Aorta (tissue), 5 donors: ENCODE measurements around the gene PSMB5. TPM values are rescaled to one million over a fixed set of nuclear protein-coding genes. Genes with fewer than 3 reads are reported as not detected.

Experiments used
- ATAC-seq: fragments of 200-7000 bp; cut with Tn5 transposase; one replicate; pipeline ENCODE4 v1.9.1; 2022; ENCODE audit warnings: moderate library complexity; ENCODE audit not compliant: low FRiP score
- DNase-seq, 2 donors: peaks; one replicate each; pipeline ENCODE4 v3.0.0-alpha.2; 2020
- H3K27ac ChIP-seq, 2 donors: one replicate each; pipeline ENCODE4 v1.5.1; 2013; ENCODE audit warnings: low read length in 2 of 2, mild to moderate bottlenecking in 2 of 2, moderate library complexity in 2 of 2, control low read depth in 1 of 2, inconsistent platforms in 1 of 2, low read depth in 1 of 2
- H3K27me3 ChIP-seq, 2 donors: one replicate each; pipeline ENCODE4 v1.6.1; 2013; ENCODE audit warnings: control low read depth in 1 of 2, low read length in 1 of 2, mild to moderate bottlenecking in 1 of 2, moderate library complexity in 1 of 2; ENCODE audit not compliant: insufficient read depth in 2 of 2, control insufficient read depth in 1 of 2
- H3K36me3 ChIP-seq, 2 donors: one replicate each; pipeline ENCODE4 v1.6.1; 2013; ENCODE audit warnings: control low read depth in 1 of 2, low read length in 1 of 2, mild to moderate bottlenecking in 1 of 2; ENCODE audit not compliant: insufficient read depth in 2 of 2, control insufficient read depth in 1 of 2
- H3K4me1 ChIP-seq, 2 donors: one replicate each; pipeline ENCODE4 v1.6.1; 2013; ENCODE audit warnings: low read length in 2 of 2, control low read depth in 1 of 2, mild to moderate bottlenecking in 1 of 2, moderate library complexity in 1 of 2; ENCODE audit not compliant: insufficient read depth in 2 of 2, control insufficient read depth in 1 of 2
- H3K4me3 ChIP-seq, 2 donors: one replicate each; pipeline ENCODE4 v1.5.1; 2013; ENCODE audit warnings: low read length in 2 of 2, control low read depth in 1 of 2, mild to moderate bottlenecking in 1 of 2
- H3K9me3 ChIP-seq: one replicate; pipeline ENCODE4 v1.6.1; 2013; ENCODE audit warnings: mild to moderate bottlenecking, low read length; ENCODE audit not compliant: control insufficient read depth
- WGBS, 2 donors: extraction: QIAGEN DNeasy Blood & Tissue Kit; methylation state at CpG; one replicate each; pipeline ENCODE4 v1.1.7; 2013; 5-methylcytosine and 5-hydroxymethylcytosine counted together
- intact Hi-C, 2 donors: fragments of 100-400 bp; cut with DNase I; formaldehyde crosslinking; loops; one replicate each; pipeline versions ENCODE4 v1.14.2 to v1.15.0; 2022
- polyA plus RNA-seq, 2 donors: library from polyadenylated mRNA; stranded (reverse); fragments of 200-250 nt; gene quantifications; one replicate each; pipeline ENCODE4 v1.2.3, GENCODE V29; 2013
- total RNA-seq, 2 donors: library from RNA; stranded (reverse); fragmentation: NEBNext Ultra II Directional; extraction: Animal tissue kit (Norgen Biotek cat#: 25700); gene quantifications; one replicate each; pipeline ENCODE4 v1.2.1, GENCODE V29; 2021
- donor health status: healthy with polysubstance abuse.
- donor health status: Bipolar disorder and iron deficiency.
- donor health status: DM: no; HTN: no; CAD: no.
- donor health status: DM: no; HTN: no; CAD: no.
- donor health status: DM: yes; HTN: yes; CAD: no.

The PSMB5 gene
- total and polyA plus RNA-seq, 4 donors, result 67.7 to 116 (median 85.8) TPM

DNA sequence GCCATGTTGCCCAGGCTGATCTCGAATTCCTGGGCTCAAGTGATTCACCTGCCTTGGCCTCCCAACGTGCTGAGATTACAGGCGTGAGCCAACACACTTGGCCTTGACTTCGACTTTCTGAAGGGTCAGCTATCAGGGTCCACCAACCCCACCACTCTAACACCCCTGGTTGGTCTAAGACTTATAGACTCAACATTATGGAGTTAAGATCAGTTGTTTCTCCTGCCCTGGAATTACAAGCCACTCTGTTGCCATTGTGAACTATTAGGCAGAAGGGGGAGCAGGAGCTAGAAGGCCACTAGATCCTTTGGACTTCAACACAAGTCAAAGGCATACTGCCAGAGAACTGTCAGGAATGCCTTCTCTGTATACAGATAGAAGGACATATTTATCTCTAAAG, 5.4 kb upstream of the PSMB5 start:
- ATAC-seq, result no peak
- intact Hi-C loops, result no loop called here
- 89 to 93% methylated on average over 4 of the region's 4 CpGs for WGBS, 2 donors
- H3K4me1 ChIP-seq, result no peaks in the 10 kb centered on the region
- no peak overlapping the region for H3K4me3 ChIP-seq
- DNase-seq, result peak in 1 of 2 donors; percentile 27
- H3K27me3 ChIP-seq, result no peaks in the 10 kb centered on the region
- no peaks in the 10 kb centered on the region for H3K36me3 ChIP-seq
- no peaks in the 10 kb centered on the region for H3K9me3 ChIP-seq
- no peak overlapping the region for H3K27ac ChIP-seq

DNA sequence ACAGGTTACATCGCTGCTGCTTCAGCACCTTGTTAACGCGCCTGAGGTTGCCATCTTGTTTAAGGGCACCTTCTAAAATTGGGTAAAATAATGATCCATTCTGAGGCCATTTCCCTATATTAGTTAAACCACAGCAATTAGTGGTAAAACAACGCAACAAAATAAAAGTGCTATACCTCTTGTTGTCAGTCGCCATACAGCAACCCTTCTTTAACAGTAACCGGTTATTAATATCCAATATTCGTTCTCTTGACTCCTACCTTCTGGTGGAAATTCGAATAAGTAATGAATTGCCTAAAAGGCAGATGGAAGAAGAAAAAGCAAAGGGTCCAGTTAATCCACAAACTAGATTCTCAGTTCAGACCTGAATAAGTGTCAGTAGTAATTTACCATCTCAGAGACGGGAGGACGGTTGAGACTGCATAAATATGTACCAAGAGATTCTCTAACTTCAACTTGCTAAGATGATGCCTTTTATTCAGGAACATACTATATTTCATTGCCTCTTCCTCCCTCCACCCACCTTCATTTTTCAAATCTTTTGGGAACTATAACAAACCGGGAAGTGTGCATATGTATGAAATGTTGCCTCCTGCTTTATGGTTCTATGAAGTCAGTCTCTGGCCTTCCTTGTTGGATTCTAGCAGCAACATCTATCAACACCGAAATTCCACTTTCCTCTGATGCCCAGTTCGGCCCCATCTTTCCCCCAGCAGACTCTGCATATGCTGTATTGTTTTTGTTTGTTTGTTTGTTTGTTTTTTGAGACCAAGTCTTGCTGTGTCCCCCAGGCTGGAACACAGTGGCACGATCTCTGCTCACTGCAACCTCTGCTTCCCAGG, 824 bp upstream of the PSMB5 start:
- ATAC-seq, result no peak
- Histone ChIP-seq H3K4me1 (peaks cover 0 to 3% of the 10 kb centered on the region in 2 donors), H3K9me3 (no peaks in the 10 kb centered on the region), H3K27ac (peak overlapping the region in 1 of 2 donors; percentile 13), H3K27me3 (no peaks in the 10 kb centered on the region), H3K4me3 (no peak overlapping the region), H3K36me3 (peaks cover 0 to 3% of the 10 kb centered on the region in 2 donors)
- intact Hi-C loops, result no loop called here
- DNase-seq, result no peak
- 59 to 62% methylated on average over 14 of the region's 14 CpGs for WGBS, 2 donors

DNA sequence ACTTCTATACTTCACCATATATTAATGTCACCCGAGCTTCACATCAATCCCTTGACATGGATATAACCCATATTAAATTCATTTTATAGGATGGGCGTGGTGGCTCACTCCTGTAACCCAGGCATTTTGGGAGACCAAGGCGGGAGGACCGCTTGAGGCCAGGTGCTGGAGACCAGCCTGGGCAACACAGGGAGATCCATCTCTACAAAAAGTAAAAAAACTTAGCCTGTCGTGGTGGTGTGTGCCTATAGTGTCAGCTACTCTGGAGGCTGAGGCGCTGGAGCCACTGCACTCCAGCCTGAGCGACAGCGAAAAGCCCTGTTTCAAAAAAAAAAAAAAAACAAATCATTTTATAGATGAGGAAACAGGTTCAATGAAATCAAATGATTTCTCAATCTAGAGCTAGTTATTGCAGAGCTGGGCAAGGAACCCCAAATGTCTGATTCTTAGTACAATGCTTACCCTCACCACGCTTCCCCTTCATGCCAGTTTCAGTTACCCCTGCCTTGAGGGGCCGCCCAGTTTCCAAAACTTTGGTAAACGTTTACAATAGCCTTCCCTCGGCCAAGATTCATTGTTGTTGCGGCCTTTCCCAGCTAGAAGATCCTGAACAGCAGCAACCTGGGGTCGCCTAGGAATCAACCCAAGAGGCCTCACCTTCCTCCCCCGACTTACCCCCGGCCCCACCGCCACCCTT, 751 bp downstream of the PSMB5 start:
- Histone ChIP-seq H3K27me3 (no peaks in the 10 kb centered on the region), H3K36me3 (peaks cover 0 to 3% of the 10 kb centered on the region in 2 donors), H3K27ac (peak overlapping the region; percentile 66 to 96), H3K4me3 (peak overlapping the region; percentile 93 to 94), H3K4me1 (peaks cover 0 to 3% of the 10 kb centered on the region in 2 donors), H3K9me3 (no peaks in the 10 kb centered on the region)
- ATAC-seq (peak; percentile 4), DNase-seq (peak in 1 of 2 donors; percentile 21)
- WGBS, 2 donors, result 35 to 39% methylated on average over 17 of the region's 17 CpGs
- intact Hi-C loops, result no loop called here

- Histone ChIP-seq H3K4me1 (peaks cover 0 to 3% of the 10 kb centered on the region in 2 donors), H3K27me3 (no peaks in the 10 kb centered on the region), H3K9me3 (no peaks in the 10 kb centered on the region), H3K36me3 (peaks cover 0 to 3% of the 10 kb centered on the region in 2 donors), H3K4me3 (no peak overlapping the region), H3K27ac (no peak overlapping the region)
- no peak for ATAC-seq
- WGBS, 2 donors, result 94 to 95% methylated on average over 10 of the region's 10 CpGs
- intact Hi-C loops, result no loop called here
- DNase-seq, result peak in 1 of 2 donors; percentile 60
Measured at GRCh38 chr14:23033251-23033727, 1.4 kb downstream of the PSMB5 start.

GRCh38 chr14:23030936-23031335, 3.8 kb downstream of the PSMB5 start:
- Histone ChIP-seq H3K9me3 (no peaks in the 10 kb centered on the region), H3K4me1 (peaks cover 0 to 3% of the 10 kb centered on the region in 2 donors), H3K4me3 (no peak overlapping the region), H3K27me3 (no peaks in the 10 kb centered on the region), H3K27ac (no peak overlapping the region), H3K36me3 (peaks cover 0 to 4% of the 10 kb centered on the region in 2 donors)
- ATAC-seq (no peak), DNase-seq (no peak)
- intact Hi-C loops, result no loop called here
- 95 to 96% methylated on average over 4 of the region's 4 CpGs for WGBS, 2 donors

- no peak overlapping the region for H3K27ac ChIP-seq
- intact Hi-C loops, result no loop called here
- no peaks in the 10 kb centered on the region for H3K9me3 ChIP-seq
- H3K4me3 ChIP-seq, result no peak overlapping the region
- H3K36me3 ChIP-seq, result peaks cover 0 to 6% of the 10 kb centered on the region in 2 donors
- peaks cover 0 to 2% of the 10 kb centered on the region in 2 donors for H3K4me1 ChIP-seq
- DNase-seq (no peak), ATAC-seq (no peak)
- H3K27me3 ChIP-seq, result no peaks in the 10 kb centered on the region
- WGBS, 2 donors, result 75 to 81% methylated on average over 2 of the region's 2 CpGs
Measured at GRCh38 chr14:23028799-23029198, 5.9 kb downstream of the PSMB5 start.

DNA sequence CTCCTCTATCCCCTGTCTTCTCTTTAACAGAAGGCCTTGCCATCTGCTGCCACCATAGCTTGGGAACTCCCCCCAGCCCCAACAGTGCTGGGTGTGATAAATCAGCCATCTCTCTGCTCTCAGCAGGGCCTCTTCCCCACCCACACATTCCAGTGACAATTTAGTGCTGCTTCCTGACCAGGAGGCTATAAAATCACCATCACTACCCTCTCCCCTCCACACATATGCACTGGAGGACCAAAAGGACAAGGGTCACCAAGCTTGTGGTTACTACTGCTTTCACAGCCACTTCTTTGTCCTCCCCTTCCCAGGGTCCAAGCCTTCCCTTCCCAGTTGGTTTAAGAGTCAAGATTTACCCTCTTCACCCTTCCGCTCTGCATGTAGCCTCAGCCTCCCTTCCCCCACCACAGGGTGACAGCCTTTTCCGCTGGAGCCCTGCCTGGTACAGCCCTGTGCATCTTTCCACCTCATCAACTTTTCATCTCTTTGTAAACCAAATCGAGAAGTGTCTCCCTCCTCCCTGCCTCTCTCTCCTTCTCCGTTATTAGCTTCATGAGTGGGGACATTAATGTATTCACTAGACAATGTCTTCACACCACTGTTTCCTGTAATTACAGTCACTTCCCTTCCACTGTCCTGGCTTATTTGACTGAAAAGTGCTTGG, 9.4 kb downstream of the PSMB5 start:
- peaks cover 0 to 3% of the 10 kb centered on the region in 2 donors for H3K36me3 ChIP-seq
- H3K4me3 ChIP-seq, result no peak overlapping the region
- WGBS, 2 donors, result 58 to 63% methylated on average over 4 of the region's 4 CpGs
- no peak for DNase-seq
- no peak for ATAC-seq
- intact Hi-C loops, result no loop called here
- no peaks in the 10 kb centered on the region for H3K9me3 ChIP-seq
- no peaks in the 10 kb centered on the region for H3K27me3 ChIP-seq
- H3K27ac ChIP-seq, result no peak overlapping the region
- no peaks in the 10 kb centered on the region for H3K4me1 ChIP-seq

DNA sequence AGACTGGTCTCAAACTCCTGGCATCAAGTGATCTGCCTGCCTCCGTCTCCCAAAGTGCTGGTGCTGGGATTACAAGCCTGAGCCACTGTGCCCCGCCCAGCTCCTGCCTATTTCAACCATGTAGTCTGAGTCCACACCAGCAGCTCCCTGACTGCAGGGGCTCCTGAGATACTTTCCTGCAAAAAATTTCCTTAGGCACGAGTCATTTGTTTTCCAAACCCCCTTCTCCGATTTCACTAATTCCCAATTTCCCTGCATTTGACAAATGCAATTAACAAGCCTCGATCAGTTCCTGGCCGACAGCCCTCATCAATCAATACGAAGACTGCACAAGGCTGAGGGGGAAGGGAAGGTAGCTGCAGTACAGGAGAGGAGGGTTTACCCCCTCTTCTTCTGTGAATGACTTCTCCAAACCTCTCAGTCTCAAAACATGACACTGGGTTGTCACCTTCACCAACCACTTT, 10.1 kb downstream of the PSMB5 start:
- no peaks in the 10 kb centered on the region for H3K9me3 ChIP-seq
- no peak overlapping the region for H3K27ac ChIP-seq
- peaks cover 0 to 3% of the 10 kb centered on the region in 2 donors for H3K36me3 ChIP-seq
- no peaks in the 10 kb centered on the region for H3K27me3 ChIP-seq
- intact Hi-C loops, result no loop called here
- no peak overlapping the region for H3K4me3 ChIP-seq
- ATAC-seq, result no peak
- 60 to 68% methylated on average over 7 of the region's 7 CpGs for WGBS, 2 donors
- H3K4me1 ChIP-seq, result no peaks in the 10 kb centered on the region
- DNase-seq, result no peak
